Mucosa of rectum (tissue), 2 donors: ENCODE data around the gene CCR1.

ENCODE experiments used
- H3K27ac ChIP-seq, 2 donors: one replicate each; pipeline ENCODE4 v1.7.0; 2013; ENCODE audit warnings: inconsistent platforms in 2 of 2, low read depth in 2 of 2, low read length in 2 of 2
- H3K27me3 ChIP-seq, 2 donors: one replicate each; pipeline ENCODE4 v1.7.0; 2013; ENCODE audit warnings: low read length in 2 of 2; ENCODE audit not compliant: control insufficient read depth in 2 of 2, insufficient read depth in 2 of 2
- H3K36me3 ChIP-seq, 2 donors: one replicate each; pipeline ENCODE4 v1.7.0; 2013; ENCODE audit warnings: low read length in 2 of 2; ENCODE audit not compliant: control insufficient read depth in 2 of 2, insufficient read depth in 2 of 2
- H3K4me1 ChIP-seq, 2 donors: one replicate each; pipeline ENCODE4 v1.7.0; 2013; ENCODE audit warnings: low read length in 2 of 2, mild to moderate bottlenecking in 1 of 2; ENCODE audit not compliant: control insufficient read depth in 2 of 2, insufficient read depth in 2 of 2
- H3K4me3 ChIP-seq, 2 donors: one replicate each; pipeline ENCODE4 v1.7.0; 2013; ENCODE audit warnings: low read length in 2 of 2
- H3K9ac ChIP-seq, 2 donors: one replicate each; pipeline ENCODE4 v1.7.0; 2013; ENCODE audit warnings: low read length in 2 of 2, low read depth in 1 of 2, mild to moderate bottlenecking in 1 of 2
- H3K9me3 ChIP-seq, 2 donors: one replicate each; pipeline ENCODE4 v1.7.0; 2013; ENCODE audit warnings: low read length in 2 of 2; ENCODE audit not compliant: control insufficient read depth in 2 of 2
- donor health status: healthy.
- donor health status: Normal muscosa, but diverticular disease.

The CCR1 gene

GRCh38 chr3:46208167-46208704, at the start of gene CCR1:
TSS of gene CCR1 (minus strand) at chr3:46208313. CDS start at chr3:46204313, 4,000 bp downstream.
- peaks cover 0 to under 1% of the 10 kb centered on the region in 2 donors for H3K27me3 ChIP-seq
- peak within 1 kb of the TSS in 1 of 2 donors; percentile 65 for H3K4me3 ChIP-seq

GRCh38 chr3:46252980-46253379, 44.9 kb upstream of the CCR1 start:
- H3K27me3 ChIP-seq = no peaks in the 10 kb centered on the region
- H3K36me3 ChIP-seq = no peaks in the 10 kb centered on the region
- H3K4me1 ChIP-seq = no peaks in the 10 kb centered on the region
- H3K27ac ChIP-seq = no peak overlapping the region
- no peaks in the 10 kb centered on the region for H3K9me3 ChIP-seq
- no peak overlapping the region for H3K9ac ChIP-seq
- no peak overlapping the region for H3K4me3 ChIP-seq

More at GRCh38 chr3:46208167-46208704, at the start of gene CCR1:
- H3K4me1 ChIP-seq = peaks cover 0 to 4% of the 10 kb centered on the region in 2 donors
- H3K9ac ChIP-seq = peak within 1 kb of the TSS in 1 of 2 donors; percentile 38
- H3K27ac ChIP-seq = peak within 1 kb of the TSS; percentile 15 to 65
- no peaks in the 10 kb centered on the region for H3K36me3 ChIP-seq
- no peaks in the 10 kb centered on the region for H3K9me3 ChIP-seq

DNA sequence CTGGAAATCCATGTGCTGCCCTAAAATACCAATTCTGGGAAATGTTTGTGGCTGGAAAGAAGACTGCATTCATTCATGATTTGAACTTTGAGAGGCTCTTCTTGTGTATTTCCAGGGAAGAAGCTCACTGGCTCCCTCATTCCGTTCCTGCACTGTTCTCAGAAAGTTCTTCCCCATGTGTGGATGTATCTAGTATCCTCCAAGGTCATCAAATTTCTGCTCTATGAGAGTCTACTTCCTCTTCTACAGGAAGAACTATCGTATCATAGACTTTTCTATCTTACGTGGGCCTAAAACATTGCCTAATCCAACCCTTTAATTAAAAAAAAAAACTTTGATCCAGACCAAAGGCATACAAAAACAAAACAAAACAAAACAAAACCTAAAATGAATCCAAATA, 37.0 kb upstream of the CCR1 start:
- Histone ChIP-seq H3K27me3 (no peaks in the 10 kb centered on the region), H3K27ac (no peak overlapping the region), H3K4me3 (no peak overlapping the region), H3K9me3 (no peaks in the 10 kb centered on the region), H3K9ac (no peak overlapping the region), H3K36me3 (no peaks in the 10 kb centered on the region), H3K4me1 (no peaks in the 10 kb centered on the region)

DNA sequence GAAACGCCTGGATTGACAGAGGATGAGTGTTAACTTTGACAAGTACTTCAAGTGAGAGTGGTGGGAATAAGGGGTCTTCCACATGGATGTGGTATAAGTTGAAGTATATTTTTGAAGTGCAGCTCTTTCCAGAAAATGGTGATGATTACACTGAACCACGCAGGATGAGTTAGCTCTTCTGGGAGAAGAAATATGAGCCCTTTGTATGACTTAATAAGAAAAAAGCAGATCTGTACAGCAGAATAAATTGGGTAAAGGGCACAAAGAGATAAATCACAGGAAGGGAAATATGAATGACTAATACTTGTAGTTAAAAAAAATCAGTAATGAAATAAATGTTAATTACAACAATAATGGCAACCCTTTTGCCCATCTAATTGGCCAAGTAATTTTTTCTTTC, 35.4 kb upstream of the CCR1 start:
- Histone ChIP-seq H3K36me3 (no peaks in the 10 kb centered on the region), H3K27me3 (no peaks in the 10 kb centered on the region), H3K9me3 (no peaks in the 10 kb centered on the region), H3K27ac (no peak overlapping the region), H3K9ac (no peak overlapping the region), H3K4me3 (no peak overlapping the region), H3K4me1 (no peaks in the 10 kb centered on the region)

DNA sequence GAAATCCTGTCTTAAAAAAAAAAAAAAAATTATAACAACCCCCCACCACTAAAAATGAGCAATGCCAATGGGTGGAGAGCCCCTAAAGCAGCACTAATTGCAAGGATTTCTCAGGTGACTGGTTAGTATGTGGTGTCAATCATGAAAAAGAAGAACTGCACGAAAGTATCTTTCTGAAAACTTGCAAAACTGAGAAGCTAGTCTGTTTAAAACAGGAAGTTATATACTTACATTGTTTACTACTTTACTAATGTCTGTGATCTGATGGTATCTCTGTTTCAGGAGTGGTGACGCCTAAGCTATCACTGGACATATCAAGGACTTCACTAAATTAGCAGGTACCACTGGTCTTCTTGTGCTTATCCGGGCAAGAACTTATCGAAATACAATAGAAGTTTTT, 34.0 kb upstream of the CCR1 start, which contains the start of gene CCR3:
TSS of gene CCR3 (plus strand) at position 341 of the 400 bp plus-strand sequence. CDS start 22,699 bp downstream, outside the sequence.
- no peak within 1 kb of the TSS for H3K27ac ChIP-seq
- no peaks in the 10 kb centered on the region for H3K9me3 ChIP-seq
- H3K27me3 ChIP-seq = no peaks in the 10 kb centered on the region
- no peaks in the 10 kb centered on the region for H3K36me3 ChIP-seq
- H3K9ac ChIP-seq = no peak within 1 kb of the TSS
- no peak within 1 kb of the TSS for H3K4me3 ChIP-seq
- no peaks in the 10 kb centered on the region for H3K4me1 ChIP-seq

- Histone ChIP-seq H3K27ac (no peak overlapping the region), H3K36me3 (no peaks in the 10 kb centered on the region), H3K4me1 (no peaks in the 10 kb centered on the region), H3K27me3 (peaks cover 0 to 3% of the 10 kb centered on the region in 2 donors), H3K9ac (no peak overlapping the region), H3K9me3 (no peaks in the 10 kb centered on the region), H3K4me3 (no peak overlapping the region)
Measured at GRCh38 chr3:46239952-46240351, 31.8 kb upstream of the CCR1 start.

GRCh38 chr3:46239301-46239938, 31.3 kb upstream of the CCR1 start:
- Histone ChIP-seq H3K27me3 (peaks cover 0 to 3% of the 10 kb centered on the region in 2 donors), H3K4me1 (no peaks in the 10 kb centered on the region), H3K9me3 (no peaks in the 10 kb centered on the region), H3K9ac (no peak overlapping the region), H3K4me3 (no peak overlapping the region), H3K27ac (no peak overlapping the region), H3K36me3 (no peaks in the 10 kb centered on the region)

GRCh38 chr3:46238386-46238785, 30.3 kb upstream of the CCR1 start:
- H3K4me3 ChIP-seq = no peak overlapping the region
- H3K27ac ChIP-seq = no peak overlapping the region
- H3K27me3 ChIP-seq = peaks cover 0 to 3% of the 10 kb centered on the region in 2 donors
- no peaks in the 10 kb centered on the region for H3K4me1 ChIP-seq
- H3K9ac ChIP-seq = no peak overlapping the region
- H3K36me3 ChIP-seq = no peaks in the 10 kb centered on the region
- H3K9me3 ChIP-seq = no peaks in the 10 kb centered on the region

DNA sequence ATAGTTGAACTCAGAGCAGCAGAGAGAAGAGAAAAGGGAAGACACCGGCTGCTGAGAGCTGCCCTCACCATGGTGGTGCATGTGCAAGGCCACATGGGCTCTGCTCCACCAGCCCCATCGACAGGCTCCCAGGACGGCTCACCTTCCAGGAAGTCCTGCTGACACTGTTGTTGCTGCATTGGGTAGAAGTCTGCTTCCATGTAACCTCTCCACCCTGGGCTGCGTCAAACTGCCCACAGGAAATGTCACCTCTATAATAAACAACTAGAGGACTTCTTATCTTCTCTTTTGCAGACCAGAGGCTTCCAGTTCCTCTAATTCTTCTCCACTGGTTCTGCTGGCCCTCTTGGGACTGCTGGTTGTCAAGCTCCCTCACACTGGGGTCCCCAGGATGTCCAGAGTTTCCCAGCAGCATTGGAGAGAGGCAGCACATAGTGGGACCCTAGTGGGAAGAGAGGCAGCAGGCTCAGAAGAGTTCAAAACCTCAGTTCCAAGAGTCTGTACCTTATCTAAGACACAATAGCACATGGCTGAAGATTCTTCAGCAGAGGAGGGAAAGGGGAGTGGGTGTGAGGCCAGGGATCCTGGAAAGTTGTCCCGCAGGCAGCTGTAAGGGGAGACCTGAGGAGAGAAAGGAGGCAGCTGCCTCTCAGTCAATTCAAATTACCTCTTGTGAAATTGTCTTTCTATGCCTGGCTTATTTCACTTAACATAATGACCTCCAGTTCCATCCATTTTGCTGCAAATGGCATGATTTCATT, 28.4 kb upstream of the CCR1 start:
- H3K27ac ChIP-seq = peak overlapping the region in 1 of 2 donors; percentile 32
- no peaks in the 10 kb centered on the region for H3K9me3 ChIP-seq
- no peaks in the 10 kb centered on the region for H3K36me3 ChIP-seq
- H3K27me3 ChIP-seq = peaks cover 0 to 3% of the 10 kb centered on the region in 2 donors
- no peaks in the 10 kb centered on the region for H3K4me1 ChIP-seq
- no peak overlapping the region for H3K4me3 ChIP-seq
- H3K9ac ChIP-seq = no peak overlapping the region

DNA sequence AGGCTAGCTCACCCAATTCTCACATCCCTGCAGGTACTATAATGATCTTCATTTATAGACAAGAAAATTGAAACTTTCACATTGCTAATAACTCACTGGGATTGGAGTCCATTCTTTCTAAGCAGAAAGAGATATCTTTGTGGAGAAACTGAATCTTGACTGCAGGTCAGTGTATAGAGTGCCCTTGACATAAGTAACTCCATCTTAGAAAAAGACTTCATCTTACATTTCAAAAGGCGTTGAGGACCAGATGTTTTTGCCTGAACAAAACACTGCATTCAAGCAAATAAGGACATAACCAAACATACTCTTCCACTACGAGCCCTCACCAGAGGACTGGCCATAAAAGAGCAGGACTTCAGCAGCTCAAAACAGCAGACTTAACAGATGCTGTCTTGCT, 27.3 kb upstream of the CCR1 start:
- H3K4me3 ChIP-seq = no peak overlapping the region
- H3K9ac ChIP-seq = no peak overlapping the region
- peaks cover 0 to 3% of the 10 kb centered on the region in 2 donors for H3K27me3 ChIP-seq
- no peaks in the 10 kb centered on the region for H3K36me3 ChIP-seq
- no peaks in the 10 kb centered on the region for H3K9me3 ChIP-seq
- H3K27ac ChIP-seq = no peak overlapping the region
- no peaks in the 10 kb centered on the region for H3K4me1 ChIP-seq
